ENCODE data around the gene CRB2. TPM values are rescaled to one million over a fixed set of nuclear protein-coding genes. Genes with fewer than 3 reads are reported as not detected.
A peak's percentile ranks its signal among the peaks of the same experiment; 100 is the strongest.

The CRB2 gene
- total RNA-seq, 1 experiment from 2014 or later: 3.6 TPM

- Histone ChIP-seq H3K9ac (ENCODE audit: extremely low read depth, insufficient read length, low read length) (no peak overlapping the region), H3K79me1 (ENCODE audit: insufficient read depth, low read depth, low read length, poor library complexity, severe bottlenecking) (no peaks in the 10 kb centered on the region), H3K4me2 (ENCODE audit: insufficient read depth, insufficient read length, low read length) (no peak overlapping the region), H4K8ac (replicated peaks; ENCODE audit: insufficient read length, low read depth, low read length) (no peak overlapping the region), H4K5ac (ENCODE audit: insufficient read length, low read depth, low read length) (no peak overlapping the region), H3K4ac (ENCODE audit: low read depth, low read length) (no peak overlapping the region), H2BK5ac (ENCODE audit: insufficient read length, low read length) (no peak overlapping the region), H2BK20ac (ENCODE audit: low read depth, low read length, poor library complexity, severe bottlenecking) (no peak overlapping the region), H2BK15ac (ENCODE audit: low read depth, low read length) (no peak overlapping the region), H4K20me1 (ENCODE audit: control insufficient read depth, insufficient read depth, insufficient read length) (no peaks in the 10 kb centered on the region), H2BK120ac (ENCODE audit: low read depth, low read length, poor library complexity, severe bottlenecking) (no peak overlapping the region), H3K79me2 (ENCODE audit: insufficient read depth, low read length) (no peaks in the 10 kb centered on the region), H2AK5ac (ENCODE audit: insufficient read length, low read length) (no peak overlapping the region), H3K56ac (ENCODE audit: insufficient read length, low read depth, low read length) (no peak overlapping the region), H3K23ac (ENCODE audit: insufficient read length, low read depth, low read length) (no peak overlapping the region), H3K27ac (ENCODE audit: insufficient read length, low read depth, low read length) (no peak overlapping the region), H3K27me3 (ENCODE audit: insufficient read depth, low read length) (no peaks in the 10 kb centered on the region; the same call in 1 of the 2 replicates), H3K4me1 (ENCODE audit: insufficient read depth, low read length) (no peaks in the 10 kb centered on the region), H3K9me3 (ENCODE audit: control insufficient read depth, low read depth, low read length) (no peaks in the 10 kb centered on the region), H2AFZ (ENCODE audit: low read length) (no peak overlapping the region), H3T11ph (ENCODE audit: low read length) (no peak overlapping the region), H2BK12ac (ENCODE audit: insufficient read length, low read depth, low read length) (no peak overlapping the region), H3K18ac (ENCODE audit: insufficient read length, low read depth, low read length) (no peak overlapping the region), H3K23me2 (ENCODE audit: insufficient read length, low read depth, low read length, poor library complexity, severe bottlenecking) (no peaks in the 10 kb centered on the region), H4K91ac (ENCODE audit: insufficient read length, low read depth, low read length) (no peak overlapping the region), H3K14ac (ENCODE audit: insufficient read depth, low read length) (no peak overlapping the region; the same call in 1 of the 2 replicates)
- Mint-ChIP-seq H3K36me3 (ENCODE audit: insufficient read depth in 1 of 3, low read depth in 3 of 3) (peaks cover 0 to 30% (median 2%) of the 10 kb centered on the region in 3 experiments; a peak in 3 of 7 replicates), H3K9me3 (no peaks in the 10 kb centered on the region; a peak in 1 of 5 replicates), H3K27ac (peak overlapping the region in 1 of 3 experiments; percentile 21; a peak in 1 of 7 replicates), H3K4me1 (peaks cover 27 to 38% of the 10 kb centered on the region in 2 experiments), H3K27me3 (ENCODE audit: low read depth) (peaks cover 19% of the 10 kb centered on the region), H3K4me3 (peak overlapping the region in 1 of 2 experiments; percentile 48; a peak in 1 of 5 replicates)
- TF ChIP-seq CTCF (conservative IDR thresholded peaks at IDR 0.05): no peak
- DNase-seq: no peak
- no CpG with 5 or more reads among the region's 58 CpGs for WGBS (ENCODE audit: extremely low coverage, insufficient read length, low lambda C conversion rate)
Measured at GRCh38 chr9:123372766-123373446, 16.9 kb downstream of the CRB2 start.

Data from H9 (cell line).